ENCODE data around the gene UCKL1.

DNA sequence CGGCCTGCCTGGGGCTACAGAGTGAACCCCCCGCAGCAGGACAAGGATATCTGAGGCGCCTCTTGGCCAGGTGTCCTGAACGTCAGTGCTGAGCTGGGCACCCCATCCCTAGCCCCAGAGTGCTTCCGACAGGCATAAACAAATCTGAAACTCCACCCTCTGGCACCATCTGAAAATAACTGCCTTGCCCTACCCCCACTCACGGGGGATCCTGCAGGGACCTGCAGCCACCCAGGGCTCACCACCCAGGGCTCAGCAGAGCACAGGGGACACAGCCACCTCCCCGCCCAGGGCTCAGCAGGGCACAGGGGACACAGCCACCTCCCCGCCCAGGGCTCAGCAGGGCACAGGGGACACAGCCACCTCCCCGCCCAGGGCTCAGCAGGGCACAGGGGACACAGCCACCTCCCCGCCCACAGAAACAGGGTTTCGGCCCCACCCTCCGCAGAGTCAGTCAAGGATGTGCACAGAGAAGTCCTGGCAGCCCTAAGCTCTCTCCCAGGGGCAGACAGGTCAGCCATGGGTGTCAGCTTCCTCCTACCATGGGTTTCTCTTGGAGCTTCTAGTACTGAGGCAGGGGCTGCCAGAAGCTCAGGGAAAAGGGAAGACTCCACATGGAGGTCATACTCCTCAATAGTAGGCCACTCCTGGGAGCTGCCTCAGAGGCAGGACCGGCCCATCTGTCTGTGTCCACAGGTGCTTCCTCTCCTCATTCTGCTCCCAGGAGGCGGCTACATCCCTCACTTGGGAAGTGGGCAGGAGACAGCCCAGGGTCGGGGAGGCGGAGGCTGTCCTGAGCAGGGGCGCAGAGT is 4.6 kb downstream of the UCKL1 start:
- no peak for TF ChIP-seq FOXA1 (IDR thresholded peaks at IDR 0.05)
- TF ChIP-seq TARDBP (IDR thresholded peaks at IDR 0.05): no peak
